ENCODE data around the gene MBD6. TPM values are rescaled to one million over a fixed set of nuclear protein-coding genes. Genes with fewer than 3 reads are reported as not detected.

MBD6 gene
- total RNA-seq, 1 experiment from 2014 or later = 66.8 TPM

- no peaks in the 10 kb centered on the region for H3K9me3 Mint-ChIP-seq
Measured at GRCh38 chr12:57574795-57575194, 52.2 kb downstream of the MBD6 start.

More at GRCh38 chr12:57574795-57575194, 52.2 kb downstream of the MBD6 start:
- H3K9me3 ChIP-seq (ENCODE audit: control insufficient read depth, low read depth, low read length) = no peaks in the 10 kb centered on the region
- H3K56ac ChIP-seq (ENCODE audit: insufficient read length, low read depth, low read length) = no peak overlapping the region
- Mint-ChIP-seq H3K27ac (no peak overlapping the region; a peak in 1 of 7 replicates), H3K4me3 (no peak overlapping the region), H3K4me1 (no peaks in the 10 kb centered on the region), H3K36me3 (ENCODE audit: insufficient read depth in 1 of 3, low read depth in 3 of 3) (peaks cover 49 to 81% (median 76%) of the 10 kb centered on the region in 3 experiments), H3K27me3 (ENCODE audit: low read depth) (no peaks in the 10 kb centered on the region; the same call in 1 of the 2 replicates)
- no peak overlapping the region for H3T11ph ChIP-seq (ENCODE audit: low read length)
- whole genome bisulfite sequencing (ENCODE audit: extremely low coverage, insufficient read length, low lambda C conversion rate) = no CpG with 5 or more reads among the region's 10 CpGs
- no peaks in the 10 kb centered on the region for H3K79me1 ChIP-seq (ENCODE audit: insufficient read depth, low read depth, low read length, poor library complexity, severe bottlenecking)
- no peak overlapping the region for H3K27ac ChIP-seq (ENCODE audit: insufficient read length, low read depth, low read length)
- H2BK120ac ChIP-seq (ENCODE audit: low read depth, low read length, poor library complexity, severe bottlenecking) = no peak overlapping the region
- no peak overlapping the region for H4K8ac ChIP-seq (replicated peaks; ENCODE audit: insufficient read length, low read depth, low read length)
- H2BK20ac ChIP-seq (ENCODE audit: low read depth, low read length, poor library complexity, severe bottlenecking) = no peak overlapping the region
- no peak overlapping the region for H3K9ac ChIP-seq (ENCODE audit: extremely low read depth, insufficient read length, low read length)
- no peak overlapping the region for H2AK5ac ChIP-seq (ENCODE audit: insufficient read length, low read length)
- TF ChIP-seq CTCF (conservative IDR thresholded peaks at IDR 0.05) = no peak
- H4K20me1 ChIP-seq (ENCODE audit: control insufficient read depth, insufficient read depth, insufficient read length) = no peaks in the 10 kb centered on the region
- H2BK15ac ChIP-seq (ENCODE audit: low read depth, low read length) = no peak overlapping the region
- no peak overlapping the region for H3K18ac ChIP-seq (ENCODE audit: insufficient read length, low read depth, low read length)
- no peak overlapping the region for H4K5ac ChIP-seq (ENCODE audit: insufficient read length, low read depth, low read length)
- H4K91ac ChIP-seq (ENCODE audit: insufficient read length, low read depth, low read length) = no peak overlapping the region
- H2BK12ac ChIP-seq (ENCODE audit: insufficient read length, low read depth, low read length) = no peak overlapping the region
- H3K79me2 ChIP-seq (ENCODE audit: insufficient read depth, low read length) = 0 out of 2 replicates have a peak, but pooled peaks cover 2% of the 10 kb centered on the region
- no peak for DNase-seq
- no peaks in the 10 kb centered on the region for H3K27me3 ChIP-seq (ENCODE audit: insufficient read depth, low read length)
- H3K4me2 ChIP-seq (ENCODE audit: insufficient read depth, insufficient read length, low read length) = no peak overlapping the region
- H3K23ac ChIP-seq (ENCODE audit: insufficient read length, low read depth, low read length) = no peak overlapping the region
- no peak overlapping the region for H3K4ac ChIP-seq (ENCODE audit: low read depth, low read length)
- no peaks in the 10 kb centered on the region for H3K23me2 ChIP-seq (ENCODE audit: insufficient read length, low read depth, low read length, poor library complexity, severe bottlenecking)
- no peaks in the 10 kb centered on the region for H3K4me1 ChIP-seq (ENCODE audit: insufficient read depth, low read length)
- no peak overlapping the region for H3K14ac ChIP-seq (ENCODE audit: insufficient read depth, low read length)
- H2BK5ac ChIP-seq (ENCODE audit: insufficient read length, low read length) = no peak overlapping the region
- no peak overlapping the region for H2AFZ ChIP-seq (ENCODE audit: low read length)

All from H9 (cell line).